Fibroblast of skin of back (primary cell): ENCODE data around the gene SPATS2.

ENCODE experiments used
- DNase-seq: peaks from one replicate; pipeline ENCODE4 v3.0.0-alpha.2; 2013

SPATS2 gene

GRCh38 chr12:49335955-49336644 is 31.2 kb upstream of the SPATS2 start:
- no peak for DNase-seq

GRCh38 chr12:49336645-49337584 is 30.3 kb upstream of the SPATS2 start, which contains the start of gene C1QL4:
TSS of gene C1QL4 (minus strand) at chr12:49337188. CDS start at chr12:49336477, 711 bp downstream.
- peak; percentile 71 for DNase-seq

- no peak for DNase-seq
Measured at GRCh38 chr12:49338830-49339463, 28.3 kb upstream of the SPATS2 start.

- DNase-seq = no peak
Measured at GRCh38 chr12:49339464-49339861, 27.8 kb upstream of the SPATS2 start.

GRCh38 chr12:49340095-49340870 is 27.0 kb upstream of the SPATS2 start:
- no peak for DNase-seq

GRCh38 chr12:49340971-49341776 is 26.1 kb upstream of the SPATS2 start:
- DNase-seq = no peak

- DNase-seq = no peak
Measured at GRCh38 chr12:49341777-49342065, 25.5 kb upstream of the SPATS2 start.

- peak; percentile 76 for DNase-seq
Measured at GRCh38 chr12:49342066-49342913, 25.0 kb upstream of the SPATS2 start.

- DNase-seq = no peak
Measured at GRCh38 chr12:49342914-49343731, 24.1 kb upstream of the SPATS2 start.

GRCh38 chr12:49344486-49345050 is 22.7 kb upstream of the SPATS2 start:
- DNase-seq = no peak

- DNase-seq = peak; percentile 29
Measured at GRCh38 chr12:49345051-49345824, 22.0 kb upstream of the SPATS2 start.

- no peak for DNase-seq
Measured at GRCh38 chr12:49345825-49346658, 21.2 kb upstream of the SPATS2 start.

GRCh38 chr12:49346659-49347310 is 20.5 kb upstream of the SPATS2 start, which contains the start of gene DNAJC22:
TSS of gene DNAJC22 (plus strand) at chr12:49346888. CDS start at chr12:49348873, 1,985 bp downstream.
- DNase-seq = no peak

- peak; percentile 77 for DNase-seq
Measured at GRCh38 chr12:49347311-49348193, 19.7 kb upstream of the SPATS2 start.

- DNase-seq = no peak
Measured at GRCh38 chr12:49348781-49349180, 18.5 kb upstream of the SPATS2 start.

GRCh38 chr12:49349266-49349665 is 18.0 kb upstream of the SPATS2 start:
- DNase-seq = no peak
